Upper lobe of left lung (tissue), 4 donors: ENCODE measurements around the gene PIK3C2G.

ENCODE experiments used
- EP300 ChIP-seq, 4 donors: sonication (generic); formaldehyde crosslinking; IDR thresholded peaks; one replicate each; pipeline ENCODE4 v1.5.1; 2017; ENCODE audit warnings: antibody characterized with exemption in 4 of 4, control low read depth in 2 of 4
- POLR2A ChIP-seq, 4 donors: fragments of 450-650 bp; IDR thresholded peaks; one replicate each; pipeline ENCODE4 v1.5.1; 2016 to 2017; ENCODE audit warnings: antibody characterized with exemption in 4 of 4, mild to moderate bottlenecking in 2 of 4
- POLR2AphosphoS5 ChIP-seq, 2 donors: sonication (generic); formaldehyde crosslinking; IDR thresholded peaks; one replicate each; pipeline ENCODE4 v1.5.1; 2017; ENCODE audit warnings: antibody characterized with exemption in 2 of 2
- TF ChIP-seq, protein P1 (sequence below), 6 experiments: fragments of 450-650 bp in 4 of 6; fragments of 200-600 bp in 2 of 6; sonication (generic) in 2 of 6; IDR thresholded peaks; one replicate each; pipeline ENCODE4 v1.5.1; 2016 to 2019; ENCODE audit warnings: antibody characterized with exemption in 6 of 6

DNA sequence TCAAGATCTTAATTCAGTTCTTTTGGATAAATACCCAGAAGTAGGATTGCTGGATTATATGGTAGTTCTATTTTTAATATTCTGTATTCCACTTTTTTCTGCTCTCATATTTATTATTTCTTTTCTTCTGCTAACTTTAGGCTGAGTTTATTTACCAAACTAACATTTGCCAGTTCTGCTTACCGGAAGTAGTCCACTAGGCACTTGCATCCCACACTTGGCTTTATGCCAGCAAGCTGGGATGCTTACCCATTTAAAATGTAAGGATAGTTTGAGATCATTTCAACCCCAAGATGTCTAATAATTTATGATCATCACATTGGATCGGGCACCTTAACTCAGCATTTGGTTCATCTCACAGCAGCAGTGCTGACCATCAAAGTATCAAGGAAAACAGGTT, 96.8 kb downstream of the PIK3C2G start:
- TF ChIP-seq, protein P1, sequence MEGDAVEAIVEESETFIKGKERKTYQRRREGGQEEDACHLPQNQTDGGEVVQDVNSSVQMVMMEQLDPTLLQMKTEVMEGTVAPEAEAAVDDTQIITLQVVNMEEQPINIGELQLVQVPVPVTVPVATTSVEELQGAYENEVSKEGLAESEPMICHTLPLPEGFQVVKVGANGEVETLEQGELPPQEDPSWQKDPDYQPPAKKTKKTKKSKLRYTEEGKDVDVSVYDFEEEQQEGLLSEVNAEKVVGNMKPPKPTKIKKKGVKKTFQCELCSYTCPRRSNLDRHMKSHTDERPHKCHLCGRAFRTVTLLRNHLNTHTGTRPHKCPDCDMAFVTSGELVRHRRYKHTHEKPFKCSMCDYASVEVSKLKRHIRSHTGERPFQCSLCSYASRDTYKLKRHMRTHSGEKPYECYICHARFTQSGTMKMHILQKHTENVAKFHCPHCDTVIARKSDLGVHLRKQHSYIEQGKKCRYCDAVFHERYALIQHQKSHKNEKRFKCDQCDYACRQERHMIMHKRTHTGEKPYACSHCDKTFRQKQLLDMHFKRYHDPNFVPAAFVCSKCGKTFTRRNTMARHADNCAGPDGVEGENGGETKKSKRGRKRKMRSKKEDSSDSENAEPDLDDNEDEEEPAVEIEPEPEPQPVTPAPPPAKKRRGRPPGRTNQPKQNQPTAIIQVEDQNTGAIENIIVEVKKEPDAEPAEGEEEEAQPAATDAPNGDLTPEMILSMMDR (IDR thresholded peaks at IDR 0.05): no peak
- TF ChIP-seq POLR2AphosphoS5 (IDR thresholded peaks at IDR 0.05) (no peak), EP300 (IDR thresholded peaks at IDR 0.05) (no peak), POLR2A (IDR thresholded peaks at IDR 0.05) (no peak)
